Measurements from ENCODE around the gene PHRF1.
"Not testable (repeated sequence)": the region's sequence is repeated elsewhere in the genome, so short reads cannot be mapped to it uniquely, and the experiment has no call there.

PHRF1 gene

DNA sequence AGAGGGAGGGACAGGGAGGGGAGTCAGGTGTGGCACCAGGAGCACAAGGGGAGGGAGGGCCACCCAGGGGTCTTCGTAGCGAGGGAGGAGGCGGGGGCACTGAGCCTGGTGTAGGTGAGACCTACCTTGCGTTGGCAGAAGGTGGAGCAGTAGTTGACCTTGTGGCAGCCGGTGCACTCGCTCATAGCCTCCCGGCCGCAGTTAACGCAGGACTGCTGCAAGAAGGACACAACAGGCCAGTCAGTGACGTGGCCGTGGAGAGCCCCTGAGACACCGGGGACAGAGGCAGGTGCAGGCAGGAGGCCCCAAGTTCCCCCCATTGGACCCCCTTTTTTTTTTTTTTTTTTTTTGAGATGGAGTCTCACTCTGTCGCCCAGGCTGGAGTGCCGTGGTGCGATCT is 77.6 kb downstream of the PHRF1 start:
- Histone ChIP-seq H3K4me1 (ENCODE audit: control insufficient read depth, insufficient read depth, low read length) (no peaks in the 10 kb centered on the region), H3K4me3 (ENCODE audit: low read length) (no peak overlapping the region), H3K9ac (ENCODE audit: low read depth, low read length) (no peak overlapping the region), H3K36me3 (ENCODE audit: insufficient read depth, low read length) (peaks cover 23% of the 10 kb centered on the region), H3K4me2 (ENCODE audit: low read length) (no peak overlapping the region), H3K27me3 (ENCODE audit: control insufficient read depth, insufficient read depth, low read length) (no peaks in the 10 kb centered on the region), H3K9me3 (replicated peaks; ENCODE audit: low read length) (no peaks in the 10 kb centered on the region)

DNA sequence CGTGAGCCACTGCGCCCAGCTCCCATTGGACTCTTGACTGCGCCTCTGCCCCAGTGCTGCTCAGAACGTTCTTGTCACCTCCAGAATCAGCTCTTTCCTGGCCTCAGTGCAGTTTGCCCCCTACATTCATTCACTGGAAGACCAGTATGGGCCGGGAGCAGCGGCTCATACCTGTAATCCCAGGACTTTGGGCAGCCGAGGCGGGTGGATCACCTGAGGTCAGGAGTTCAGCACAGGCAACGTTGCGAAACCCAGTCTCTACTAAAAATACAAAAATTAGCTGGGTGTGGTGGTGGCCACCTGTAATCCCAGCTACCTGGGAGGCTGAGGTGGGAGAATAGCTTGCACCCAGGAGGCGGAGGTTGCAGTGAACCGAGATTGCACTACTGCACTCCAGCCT is 78.2 kb downstream of the PHRF1 start:
- H3K27me3 ChIP-seq (ENCODE audit: control insufficient read depth, insufficient read depth, low read length); H3K9ac ChIP-seq (ENCODE audit: low read depth, low read length); H3K4me1 ChIP-seq (ENCODE audit: control insufficient read depth, insufficient read depth, low read length); H3K4me3 ChIP-seq (ENCODE audit: low read length); H3K4me2 ChIP-seq (ENCODE audit: low read length); H3K9me3 ChIP-seq (replicated peaks; ENCODE audit: low read length): not testable (repeated sequence)
- peaks cover 23% of the 10 kb centered on the region for H3K36me3 ChIP-seq (ENCODE audit: insufficient read depth, low read length)

DNA sequence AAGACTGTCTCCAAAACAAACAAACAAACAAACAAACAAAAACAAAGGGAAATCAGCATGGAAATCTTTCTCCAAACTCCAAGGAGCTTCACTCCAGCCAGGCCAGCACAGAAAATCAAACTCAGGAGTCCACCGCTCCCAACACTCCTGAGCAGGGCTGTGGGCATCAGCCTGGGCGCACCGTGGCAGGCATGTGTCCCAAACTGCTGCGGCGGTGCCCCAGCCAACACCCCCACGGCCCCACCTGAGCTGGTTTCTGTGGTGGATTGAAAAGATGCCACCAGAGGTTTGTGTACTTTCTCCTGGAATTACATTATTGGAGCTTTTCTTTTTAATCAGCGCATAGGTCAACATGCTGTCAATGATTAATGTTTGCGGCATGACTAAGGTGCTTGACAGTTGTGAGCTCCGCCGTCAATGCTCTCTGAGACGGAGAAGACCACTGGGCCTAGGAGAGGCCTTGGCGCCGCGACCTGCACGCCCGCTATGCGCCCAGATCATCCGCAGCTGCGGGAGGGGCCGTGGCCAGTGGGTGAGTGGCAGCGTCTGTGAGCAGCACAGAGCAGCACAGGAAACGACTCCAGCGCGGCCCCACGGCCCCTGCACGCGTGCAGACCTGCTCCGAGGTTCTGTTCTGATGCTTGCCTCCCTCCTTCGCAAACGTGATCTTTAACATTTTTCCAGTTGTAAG is 78.9 kb downstream of the PHRF1 start:
- Histone ChIP-seq H3K4me2 (ENCODE audit: low read length) (no peak overlapping the region), H3K27me3 (ENCODE audit: control insufficient read depth, insufficient read depth, low read length) (no peaks in the 10 kb centered on the region), H3K9me3 (replicated peaks; ENCODE audit: low read length) (no peaks in the 10 kb centered on the region), H3K4me1 (ENCODE audit: control insufficient read depth, insufficient read depth, low read length) (no peaks in the 10 kb centered on the region), H3K36me3 (ENCODE audit: insufficient read depth, low read length) (peaks cover 22% of the 10 kb centered on the region), H3K9ac (ENCODE audit: low read depth, low read length) (no peak overlapping the region), H3K4me3 (ENCODE audit: low read length) (no peak overlapping the region)

DNA sequence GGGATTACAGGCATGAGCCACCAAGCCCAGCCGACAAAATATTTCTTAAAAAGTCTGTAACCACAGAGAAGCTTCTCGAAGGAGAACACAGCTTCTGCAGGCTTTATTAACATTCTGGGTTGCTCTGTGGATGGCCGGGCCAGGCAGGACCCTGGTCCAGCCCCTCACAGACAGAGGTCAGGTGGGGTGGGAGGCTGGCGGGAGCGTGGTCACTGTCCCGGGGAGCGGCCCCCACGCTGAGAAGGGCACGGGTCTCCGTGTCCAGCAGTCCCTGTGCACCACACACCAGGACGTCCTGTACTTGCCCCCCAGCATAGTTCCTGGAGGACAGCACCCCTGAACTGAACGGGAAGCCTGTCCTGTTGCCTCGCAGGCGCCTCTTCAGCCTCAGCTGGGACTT is 80.2 kb downstream of the PHRF1 start:
- no peak overlapping the region for H3K4me2 ChIP-seq (ENCODE audit: low read length)
- H3K4me1 ChIP-seq (ENCODE audit: control insufficient read depth, insufficient read depth, low read length): no peaks in the 10 kb centered on the region
- no peaks in the 10 kb centered on the region for H3K27me3 ChIP-seq (ENCODE audit: control insufficient read depth, insufficient read depth, low read length)
- peaks cover 29% of the 10 kb centered on the region for H3K36me3 ChIP-seq (ENCODE audit: insufficient read depth, low read length)
- H3K9me3 ChIP-seq (replicated peaks; ENCODE audit: low read length): no peaks in the 10 kb centered on the region
- H3K4me3 ChIP-seq (ENCODE audit: low read length): no peak overlapping the region
- H3K9ac ChIP-seq (ENCODE audit: low read depth, low read length): no peak overlapping the region

DNA sequence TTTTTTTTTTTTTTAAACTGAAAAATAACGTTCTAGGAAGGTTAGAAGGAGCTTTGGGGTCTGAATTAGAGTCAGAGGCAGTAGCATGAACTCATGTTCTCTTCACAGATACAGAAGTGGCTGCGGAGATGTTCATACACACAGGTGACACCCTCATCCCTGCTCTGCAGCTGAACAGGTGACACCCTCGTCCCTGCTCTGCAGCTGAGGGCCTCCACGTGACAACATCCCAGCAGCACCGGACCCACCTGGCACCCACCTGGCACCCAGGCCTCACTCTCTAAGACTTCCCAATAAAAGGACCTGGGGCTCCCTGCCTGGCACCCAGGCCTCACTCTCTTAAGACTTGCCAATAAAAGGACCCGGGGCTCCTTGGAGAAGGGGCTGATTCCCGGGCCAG is 80.6 kb downstream of the PHRF1 start:
- Histone ChIP-seq H3K27me3 (ENCODE audit: control insufficient read depth, insufficient read depth, low read length) (no peaks in the 10 kb centered on the region), H3K9me3 (replicated peaks; ENCODE audit: low read length) (no peaks in the 10 kb centered on the region), H3K4me2 (ENCODE audit: low read length) (no peak overlapping the region), H3K9ac (ENCODE audit: low read depth, low read length) (no peak overlapping the region), H3K36me3 (ENCODE audit: insufficient read depth, low read length) (peaks cover 29% of the 10 kb centered on the region), H3K4me3 (ENCODE audit: low read length) (no peak overlapping the region), H3K4me1 (ENCODE audit: control insufficient read depth, insufficient read depth, low read length) (no peaks in the 10 kb centered on the region)

DNA sequence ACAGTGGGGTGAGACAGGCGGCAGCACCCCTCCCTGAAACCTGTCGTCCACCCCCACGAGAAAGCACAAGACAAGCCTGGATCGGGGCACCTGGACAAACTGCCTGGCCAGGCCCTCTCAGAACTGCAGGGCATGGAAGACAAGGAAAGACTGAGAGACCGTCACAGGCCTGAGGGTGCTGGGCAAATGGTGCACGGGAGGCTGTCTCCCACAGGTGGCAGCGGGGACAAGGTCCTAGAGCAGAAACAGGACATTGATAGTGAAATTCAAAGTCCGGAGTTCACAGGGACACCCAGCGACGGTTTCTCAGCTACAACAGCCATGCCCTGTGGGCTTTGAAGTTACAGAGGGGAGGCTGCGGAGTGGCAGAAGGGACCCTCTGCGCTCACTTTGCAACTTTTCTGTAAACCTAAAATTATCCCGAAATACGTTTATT is 81.4 kb downstream of the PHRF1 start:
- Histone ChIP-seq H3K4me1 (ENCODE audit: control insufficient read depth, insufficient read depth, low read length) (no peaks in the 10 kb centered on the region), H3K9me3 (replicated peaks; ENCODE audit: low read length) (no peaks in the 10 kb centered on the region), H3K9ac (ENCODE audit: low read depth, low read length) (no peak overlapping the region), H3K4me2 (ENCODE audit: low read length) (no peak overlapping the region), H3K36me3 (ENCODE audit: insufficient read depth, low read length) (peaks cover 29% of the 10 kb centered on the region), H3K4me3 (ENCODE audit: low read length) (no peak overlapping the region), H3K27me3 (ENCODE audit: control insufficient read depth, insufficient read depth, low read length) (no peaks in the 10 kb centered on the region)

DNA sequence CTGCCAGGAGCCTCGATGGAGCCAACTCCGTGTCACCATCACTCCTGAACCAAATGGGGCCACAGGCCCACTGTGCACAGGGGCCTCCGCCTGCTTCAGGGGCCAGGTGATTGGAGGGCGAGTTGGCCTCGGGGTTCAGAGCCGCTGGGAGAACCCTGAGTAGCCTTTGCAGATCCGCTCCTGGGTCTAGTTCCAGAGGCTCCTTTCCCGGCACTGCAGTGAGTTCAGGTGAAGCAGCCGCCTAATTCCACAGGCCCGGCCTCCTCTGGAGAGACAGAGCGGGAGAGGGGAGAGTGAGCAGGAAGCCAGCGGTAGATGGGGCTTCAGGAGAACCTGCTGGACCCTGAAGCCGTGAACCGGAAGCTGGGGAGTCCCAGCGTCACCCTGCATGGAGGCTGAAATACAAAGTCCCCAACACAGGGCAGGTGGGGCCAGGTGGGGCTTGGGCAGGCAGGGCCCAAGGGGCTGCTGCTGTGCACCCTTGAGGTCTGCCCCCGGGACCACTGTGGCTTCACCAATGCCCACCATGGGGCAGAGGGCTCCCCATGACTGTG is 83.3 kb downstream of the PHRF1 start:
- Histone ChIP-seq H3K9ac (ENCODE audit: low read depth, low read length) (no peak overlapping the region), H3K9me3 (replicated peaks; ENCODE audit: low read length) (no peaks in the 10 kb centered on the region), H3K4me3 (ENCODE audit: low read length) (no peak overlapping the region), H3K36me3 (ENCODE audit: insufficient read depth, low read length) (peaks cover 33% of the 10 kb centered on the region), H3K4me2 (ENCODE audit: low read length) (no peak overlapping the region), H3K27me3 (ENCODE audit: control insufficient read depth, insufficient read depth, low read length) (no peaks in the 10 kb centered on the region), H3K4me1 (ENCODE audit: control insufficient read depth, insufficient read depth, low read length) (no peaks in the 10 kb centered on the region)

DNA sequence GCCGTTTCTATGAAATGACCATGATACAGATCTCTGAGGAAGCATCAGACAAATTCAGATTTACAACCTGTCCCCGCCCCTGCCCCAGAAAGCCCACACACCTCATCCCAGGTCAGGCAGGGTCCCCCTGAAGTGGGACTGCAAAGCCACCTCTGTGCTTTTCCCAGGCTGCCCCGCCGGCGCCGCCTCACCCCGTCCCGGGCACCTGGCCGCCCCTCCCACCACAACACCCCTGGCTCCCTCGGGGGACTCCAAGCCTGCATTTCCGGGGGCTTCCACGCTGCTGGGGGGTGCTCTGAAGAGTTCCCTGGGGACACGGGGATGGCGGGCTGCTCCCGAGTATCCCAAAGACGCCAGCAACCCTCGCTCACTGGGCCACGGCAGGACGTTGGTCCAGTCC is 84.0 kb downstream of the PHRF1 start:
- H3K4me2 ChIP-seq (ENCODE audit: low read length): no peak overlapping the region
- H3K4me1 ChIP-seq (ENCODE audit: control insufficient read depth, insufficient read depth, low read length): peaks cover 5% of the 10 kb centered on the region
- H3K9me3 ChIP-seq (replicated peaks; ENCODE audit: low read length): no peaks in the 10 kb centered on the region
- H3K27me3 ChIP-seq (ENCODE audit: control insufficient read depth, insufficient read depth, low read length): no peaks in the 10 kb centered on the region
- peaks cover 31% of the 10 kb centered on the region for H3K36me3 ChIP-seq (ENCODE audit: insufficient read depth, low read length)
- H3K4me3 ChIP-seq (ENCODE audit: low read length): no peak overlapping the region
- H3K9ac ChIP-seq (ENCODE audit: low read depth, low read length): no peak overlapping the region

DNA sequence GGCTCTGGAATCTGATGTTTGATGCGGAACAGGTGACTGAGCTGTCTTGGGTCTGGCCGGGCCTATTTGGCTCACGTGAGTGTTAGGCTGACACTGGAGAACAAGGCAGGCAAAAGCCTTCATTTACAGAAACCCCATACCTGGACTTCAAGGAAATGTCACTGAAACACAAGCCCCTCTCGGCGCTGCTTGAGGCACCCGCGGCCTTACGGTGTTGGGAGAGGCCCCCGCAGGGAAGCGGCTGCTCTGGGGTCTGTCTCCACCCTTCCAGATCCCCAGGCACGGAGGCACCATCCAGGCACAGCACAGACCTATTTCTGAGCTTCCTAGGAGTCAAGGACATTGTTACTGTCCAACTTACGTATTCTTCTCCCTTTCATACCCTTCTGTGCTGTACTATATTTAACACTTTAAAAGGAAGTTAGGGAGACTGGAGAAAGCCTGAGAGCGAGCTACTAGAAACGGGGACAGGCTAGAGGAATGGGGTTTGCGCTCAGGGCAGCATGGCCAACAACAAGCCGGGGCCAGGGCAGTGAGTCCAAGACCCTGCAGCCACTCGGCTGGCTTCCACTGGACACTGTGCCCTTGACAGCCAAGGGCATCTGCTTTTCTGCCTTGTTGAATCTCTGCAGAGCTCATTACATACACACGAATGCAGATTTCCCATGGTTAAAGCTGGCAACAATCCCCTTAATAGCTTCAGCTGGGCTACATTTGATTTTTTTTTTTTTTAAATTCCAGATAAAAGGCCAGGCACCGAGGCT is 84.6 kb downstream of the PHRF1 start:
- Histone ChIP-seq H3K4me3 (ENCODE audit: low read length) (no peak overlapping the region), H3K27me3 (ENCODE audit: control insufficient read depth, insufficient read depth, low read length) (no peaks in the 10 kb centered on the region), H3K9me3 (replicated peaks; ENCODE audit: low read length) (no peaks in the 10 kb centered on the region), H3K4me1 (ENCODE audit: control insufficient read depth, insufficient read depth, low read length) (peaks cover 11% of the 10 kb centered on the region), H3K9ac (ENCODE audit: low read depth, low read length) (no peak overlapping the region), H3K4me2 (ENCODE audit: low read length) (no peak overlapping the region), H3K36me3 (ENCODE audit: insufficient read depth, low read length) (peaks cover 31% of the 10 kb centered on the region)

Small RNA genes within 50 kb of the gene (small RNA-seq; reads per million reads assigned to genes)
- 97.8 reads per million, percentile 97 among the genes with 10 or more reads in this experiment for gene MIR210
